Measurements from ENCODE around the gene CHCT1. TPM values are rescaled to one million over a fixed set of nuclear protein-coding genes. Genes with fewer than 3 reads are reported as not detected.
"Not testable (repeated sequence)": the region's sequence is repeated elsewhere in the genome, so short reads cannot be mapped to it uniquely, and the experiment has no call there.

The CHCT1 gene
- total RNA-seq, 2 donors from 2014 or later: not detected

GRCh38 chr17:60416368-60416925 lies 5.8 kb upstream of the CHCT1 start:
- H3K9me3 ChIP-seq: no peaks in the 10 kb centered on the region
- intact Hi-C loops (cut with DNase I): no loop called here
- H3K4me1 ChIP-seq: no peaks in the 10 kb centered on the region
- no peak for DNase-seq
- no peak overlapping the region for H3K4me3 ChIP-seq
- TF ChIP-seq, protein P1, sequence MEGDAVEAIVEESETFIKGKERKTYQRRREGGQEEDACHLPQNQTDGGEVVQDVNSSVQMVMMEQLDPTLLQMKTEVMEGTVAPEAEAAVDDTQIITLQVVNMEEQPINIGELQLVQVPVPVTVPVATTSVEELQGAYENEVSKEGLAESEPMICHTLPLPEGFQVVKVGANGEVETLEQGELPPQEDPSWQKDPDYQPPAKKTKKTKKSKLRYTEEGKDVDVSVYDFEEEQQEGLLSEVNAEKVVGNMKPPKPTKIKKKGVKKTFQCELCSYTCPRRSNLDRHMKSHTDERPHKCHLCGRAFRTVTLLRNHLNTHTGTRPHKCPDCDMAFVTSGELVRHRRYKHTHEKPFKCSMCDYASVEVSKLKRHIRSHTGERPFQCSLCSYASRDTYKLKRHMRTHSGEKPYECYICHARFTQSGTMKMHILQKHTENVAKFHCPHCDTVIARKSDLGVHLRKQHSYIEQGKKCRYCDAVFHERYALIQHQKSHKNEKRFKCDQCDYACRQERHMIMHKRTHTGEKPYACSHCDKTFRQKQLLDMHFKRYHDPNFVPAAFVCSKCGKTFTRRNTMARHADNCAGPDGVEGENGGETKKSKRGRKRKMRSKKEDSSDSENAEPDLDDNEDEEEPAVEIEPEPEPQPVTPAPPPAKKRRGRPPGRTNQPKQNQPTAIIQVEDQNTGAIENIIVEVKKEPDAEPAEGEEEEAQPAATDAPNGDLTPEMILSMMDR (IDR thresholded peaks at IDR 0.05): no peak
- H3K27me3 ChIP-seq: no peaks in the 10 kb centered on the region
- H3K27ac ChIP-seq: no peak overlapping the region
- no peaks in the 10 kb centered on the region for H3K36me3 ChIP-seq
- H3K9ac ChIP-seq (ENCODE audit: low read depth in 2 of 2, low read length in 2 of 2): no peak overlapping the region

GRCh38 chr17:60419003-60419402 lies 3.3 kb upstream of the CHCT1 start:
- DNase-seq; H3K36me3 ChIP-seq; H3K4me1 ChIP-seq; H3K27ac ChIP-seq; H3K4me3 ChIP-seq; H3K9ac ChIP-seq (ENCODE audit: low read depth in 2 of 2, low read length in 2 of 2); H3K27me3 ChIP-seq; H3K9me3 ChIP-seq; intact Hi-C loops (cut with DNase I): not testable (repeated sequence)

GRCh38 chr17:60419875-60420274 lies 2.4 kb upstream of the CHCT1 start:
- H3K36me3 ChIP-seq; H3K4me3 ChIP-seq; DNase-seq; H3K27me3 ChIP-seq; H3K4me1 ChIP-seq; intact Hi-C loops (cut with DNase I); H3K9me3 ChIP-seq; H3K27ac ChIP-seq; H3K9ac ChIP-seq (ENCODE audit: low read depth in 2 of 2, low read length in 2 of 2): not testable (repeated sequence)

GRCh38 chr17:60421273-60422161 lies 772 bp upstream of the CHCT1 start:
- intact Hi-C loops (cut with DNase I): no loop called here
- TF ChIP-seq, protein P1 (IDR thresholded peaks at IDR 0.05): peak; percentile 100
- H3K4me1 ChIP-seq: no peaks in the 10 kb centered on the region

GRCh38 chr17:60423865-60424264 lies 1.6 kb downstream of the CHCT1 start:
- H3K4me3 ChIP-seq: no peak overlapping the region
- no peak for DNase-seq
- TF ChIP-seq, protein P1 (IDR thresholded peaks at IDR 0.05): no peak
- no peaks in the 10 kb centered on the region for H3K4me1 ChIP-seq
- intact Hi-C loops (cut with DNase I): no loop called here
- H3K36me3 ChIP-seq: no peaks in the 10 kb centered on the region
- no peak overlapping the region for H3K27ac ChIP-seq
- H3K9me3 ChIP-seq: no peaks in the 10 kb centered on the region
- no peak overlapping the region for H3K9ac ChIP-seq (ENCODE audit: low read depth in 2 of 2, low read length in 2 of 2)
- H3K27me3 ChIP-seq: no peaks in the 10 kb centered on the region

More at GRCh38 chr17:60421273-60422161, 772 bp upstream of the CHCT1 start:
- Histone ChIP-seq H3K27ac (no peak overlapping the region), H3K9ac (ENCODE audit: low read depth in 2 of 2, low read length in 2 of 2) (peak overlapping the region; percentile 55 to 76), H3K36me3 (no peaks in the 10 kb centered on the region), H3K4me3 (peak overlapping the region; percentile 42), H3K27me3 (no peaks in the 10 kb centered on the region), H3K9me3 (no peaks in the 10 kb centered on the region)
- DNase-seq: peak; percentile 63

- Histone ChIP-seq H3K36me3 (no peaks in the 10 kb centered on the region), H3K9ac (ENCODE audit: low read depth in 2 of 2, low read length in 2 of 2) (no peak overlapping the region), H3K27me3 (no peaks in the 10 kb centered on the region), H3K9me3 (no peaks in the 10 kb centered on the region), H3K4me1 (no peaks in the 10 kb centered on the region), H3K27ac (no peak overlapping the region), H3K4me3 (no peak overlapping the region)
- DNase-seq: no peak
- TF ChIP-seq, protein P1 (IDR thresholded peaks at IDR 0.05): no peak
- intact Hi-C loops (cut with DNase I): no loop called here
Measured at GRCh38 chr17:60425626-60426025, 3.3 kb downstream of the CHCT1 start.
